ENCODE results near the gene TRIP13.

TRIP13 gene

GRCh38 chr5:864492-865167, 28.1 kb upstream of the TRIP13 start:
- no peak for TF ChIP-seq CTCF (IDR thresholded peaks at IDR 0.05)

- no peak for TF ChIP-seq CTCF (IDR thresholded peaks at IDR 0.05)
These were observed 27.5 kb upstream of the TRIP13 start for GRCh38 chr5:865168-865521.

GRCh38 chr5:865771-866170, 26.9 kb upstream of the TRIP13 start:
- TF ChIP-seq CTCF (IDR thresholded peaks at IDR 0.05), result no peak

GRCh38 chr5:867300-867870, 25.3 kb upstream of the TRIP13 start:
- TF ChIP-seq CTCF (IDR thresholded peaks at IDR 0.05), result no peak

- no peak for TF ChIP-seq CTCF (IDR thresholded peaks at IDR 0.05)
These were observed 24.1 kb upstream of the TRIP13 start for GRCh38 chr5:868428-869135.

- no peak for TF ChIP-seq CTCF (IDR thresholded peaks at IDR 0.05)
These were observed 21.7 kb upstream of the TRIP13 start for GRCh38 chr5:870956-871355.

GRCh38 chr5:871596-872298, 20.9 kb upstream of the TRIP13 start:
- no peak for TF ChIP-seq CTCF (IDR thresholded peaks at IDR 0.05)
